Lower leg skin (tissue), 3 donors: ENCODE measurements around the gene KIAA0930.

ENCODE experiments used
- POLR2A ChIP-seq, 2 donors: fragments of 450-650 bp; IDR thresholded peaks; one replicate each; pipeline ENCODE4 v1.6.1; 2016 to 2017; ENCODE audit warnings: antibody characterized with exemption in 2 of 2, mild to moderate bottlenecking in 1 of 2, moderate library complexity in 1 of 2
- TF ChIP-seq, protein P1 (sequence below), 3 donors: fragments of 450-650 bp; IDR thresholded peaks; one replicate each; pipeline ENCODE4 v1.5.1; 2016; ENCODE audit warnings: antibody characterized with exemption in 3 of 3, mild to moderate bottlenecking in 3 of 3, moderate library complexity in 2 of 3

DNA sequence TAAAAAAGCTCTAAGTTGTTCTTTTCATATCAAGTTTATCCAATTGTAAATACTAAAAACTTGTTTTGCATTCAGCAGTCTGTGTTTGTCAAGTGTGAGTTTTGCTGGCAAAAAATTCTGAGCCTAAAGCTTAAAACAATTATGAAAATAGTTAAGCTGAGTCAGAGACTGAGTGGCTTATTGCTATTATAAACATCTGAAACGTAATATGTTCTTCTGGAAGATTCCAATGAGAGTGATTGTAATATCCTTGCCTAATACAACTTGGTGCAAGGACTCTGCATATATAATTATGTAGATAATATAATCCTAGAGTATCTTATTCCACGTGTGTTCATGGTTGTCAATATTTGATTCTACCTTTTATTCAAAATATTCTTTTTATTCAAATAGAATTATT lies 91.0 kb downstream of the KIAA0930 start:
- TF ChIP-seq, protein P1, sequence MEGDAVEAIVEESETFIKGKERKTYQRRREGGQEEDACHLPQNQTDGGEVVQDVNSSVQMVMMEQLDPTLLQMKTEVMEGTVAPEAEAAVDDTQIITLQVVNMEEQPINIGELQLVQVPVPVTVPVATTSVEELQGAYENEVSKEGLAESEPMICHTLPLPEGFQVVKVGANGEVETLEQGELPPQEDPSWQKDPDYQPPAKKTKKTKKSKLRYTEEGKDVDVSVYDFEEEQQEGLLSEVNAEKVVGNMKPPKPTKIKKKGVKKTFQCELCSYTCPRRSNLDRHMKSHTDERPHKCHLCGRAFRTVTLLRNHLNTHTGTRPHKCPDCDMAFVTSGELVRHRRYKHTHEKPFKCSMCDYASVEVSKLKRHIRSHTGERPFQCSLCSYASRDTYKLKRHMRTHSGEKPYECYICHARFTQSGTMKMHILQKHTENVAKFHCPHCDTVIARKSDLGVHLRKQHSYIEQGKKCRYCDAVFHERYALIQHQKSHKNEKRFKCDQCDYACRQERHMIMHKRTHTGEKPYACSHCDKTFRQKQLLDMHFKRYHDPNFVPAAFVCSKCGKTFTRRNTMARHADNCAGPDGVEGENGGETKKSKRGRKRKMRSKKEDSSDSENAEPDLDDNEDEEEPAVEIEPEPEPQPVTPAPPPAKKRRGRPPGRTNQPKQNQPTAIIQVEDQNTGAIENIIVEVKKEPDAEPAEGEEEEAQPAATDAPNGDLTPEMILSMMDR (IDR thresholded peaks at IDR 0.05), result no peak
- TF ChIP-seq POLR2A (IDR thresholded peaks at IDR 0.05), result no peak
